Gastroesophageal sphincter (tissue), 4 donors: ENCODE data around the gene TBKBP1. TPM values are rescaled to one million over a fixed set of nuclear protein-coding genes. Genes with fewer than 3 reads are reported as not detected.

Experiments
- ATAC-seq: fragments of 150-250 bp; one replicate; pipeline ENCODE4 v1.9.1; 2016; ENCODE audit warnings: mild to moderate bottlenecking, moderate library complexity
- H3K27ac ChIP-seq, 4 donors: fragments of 200-600 bp; sonication (generic) in 3 of 4; 1 replicate in 3 of 4; 2 replicates in 1 of 4; pipeline ENCODE4 v1.5.1; 2016 to 2019
- H3K27me3 ChIP-seq: fragments of 200-600 bp; sonication (generic); one replicate; pipeline ENCODE4 v1.5.1; 2019
- H3K36me3 ChIP-seq, 2 donors: fragments of 200-600 bp; sonication (generic); one replicate each; pipeline ENCODE4 v1.5.1; 2019; ENCODE audit warnings: control low read depth in 1 of 2
- H3K4me1 ChIP-seq, 3 donors: fragments of 200-600 bp; sonication (generic); 1 replicate in 2 of 3; 2 replicates in 1 of 3; pipeline ENCODE4 v1.5.1; 2016 to 2019; ENCODE audit warnings: control low read depth in 2 of 3
- H3K4me3 ChIP-seq, 2 donors: fragments of 200-600 bp; sonication (generic); one replicate each; pipeline ENCODE4 v1.5.1; 2019; ENCODE audit warnings: mild to moderate bottlenecking in 1 of 2, moderate library complexity in 1 of 2
- H3K9me3 ChIP-seq, 3 donors: fragments of 200-600 bp; sonication (generic); one replicate each; pipeline ENCODE4 v1.5.1; 2017 to 2019; ENCODE audit warnings: control low read depth in 2 of 3
- EP300 ChIP-seq: sonication (generic); formaldehyde crosslinking; IDR thresholded peaks from one replicate; pipeline ENCODE4 v1.6.1; 2017; ENCODE audit warnings: antibody characterized with exemption, mild to moderate bottlenecking
- POLR2A ChIP-seq, 2 donors: fragments of 450-650 bp; IDR thresholded peaks; one replicate each; pipeline ENCODE4 v1.6.1; 2017; ENCODE audit warnings: antibody characterized with exemption in 2 of 2, mild to moderate bottlenecking in 2 of 2, moderate library complexity in 1 of 2
- POLR2AphosphoS5 ChIP-seq: sonication (generic); formaldehyde crosslinking; IDR thresholded peaks from one replicate; pipeline ENCODE4 v1.6.1; 2017; ENCODE audit warnings: antibody characterized with exemption
- WGBS, 2 donors: methylation state at CpG; one replicate each; pipeline ENCODE4 v1.1.5; 2018; ENCODE audit warnings: low coverage in 1 of 2; 5-methylcytosine and 5-hydroxymethylcytosine counted together
- total RNA-seq, 4 donors: library from RNA; depleted of rRNA; stranded (reverse); fragments of >200 nt; gene quantifications; one replicate each; pipeline ENCODE4 v1.1.0, GENCODE V29; 2016
- TF ChIP-seq, protein P1 (sequence below), 4 experiments: fragments of 200-600 bp in 2 of 4; fragments of 450-650 bp in 2 of 4; sonication (generic) in 1 of 4; IDR thresholded peaks; one replicate each; pipeline ENCODE4 v1.5.1; 2017 to 2019; ENCODE audit warnings: antibody characterized with exemption in 4 of 4, mild to moderate bottlenecking in 2 of 4, moderate library complexity in 2 of 4

The TBKBP1 gene
- total RNA-seq, 4 donors from 2014 or later, result 13.9 to 25.1 (median 18.0) TPM

DNA sequence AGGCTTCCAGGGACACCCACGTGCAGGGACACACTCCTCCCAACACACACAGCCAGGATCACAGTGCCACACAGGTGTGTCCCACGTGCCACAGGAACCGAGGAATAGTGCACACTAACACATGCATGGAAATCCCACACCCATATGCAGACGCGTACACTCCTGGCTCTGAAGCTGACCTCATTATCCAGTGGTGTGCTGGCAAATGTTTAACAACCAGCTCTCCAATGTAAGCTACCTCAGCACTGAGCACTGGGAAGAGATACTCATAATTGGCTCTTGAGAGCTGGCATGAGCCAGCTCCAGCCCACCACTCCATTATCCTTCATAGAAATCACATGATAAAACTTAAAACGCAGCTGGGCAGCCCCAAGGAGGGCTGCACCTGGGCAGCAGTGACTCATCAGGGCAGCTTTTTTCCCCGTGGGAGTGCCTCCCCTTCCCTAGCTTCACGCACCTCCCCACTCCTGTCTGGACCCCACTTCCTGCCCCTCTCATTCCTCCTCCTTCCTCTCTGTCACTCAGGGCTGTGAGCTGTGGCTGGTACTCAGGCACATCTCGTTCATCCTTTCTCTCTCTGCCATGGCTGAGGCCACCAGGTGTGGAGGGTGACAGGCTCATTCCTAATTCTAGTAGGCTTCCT lies 24.1 kb downstream of the TBKBP1 start:
- H3K9me3 ChIP-seq, result no peaks in the 10 kb centered on the region
- WGBS, 2 donors, result 28 to 32% methylated on average over 5 to 7 of the region's 9 CpGs
- ATAC-seq, result no peak
- peaks cover 91% of the 10 kb centered on the region for H3K27me3 ChIP-seq
- H3K27ac ChIP-seq, result no peak overlapping the region
- peaks cover 0 to 14% (median 8%) of the 10 kb centered on the region in 3 donors for H3K4me1 ChIP-seq
- no peak overlapping the region for H3K4me3 ChIP-seq
- TF ChIP-seq EP300 (no peak), POLR2A (IDR thresholded peaks at IDR 0.05) (no peak), POLR2AphosphoS5 (no peak)
- TF ChIP-seq, protein P1, sequence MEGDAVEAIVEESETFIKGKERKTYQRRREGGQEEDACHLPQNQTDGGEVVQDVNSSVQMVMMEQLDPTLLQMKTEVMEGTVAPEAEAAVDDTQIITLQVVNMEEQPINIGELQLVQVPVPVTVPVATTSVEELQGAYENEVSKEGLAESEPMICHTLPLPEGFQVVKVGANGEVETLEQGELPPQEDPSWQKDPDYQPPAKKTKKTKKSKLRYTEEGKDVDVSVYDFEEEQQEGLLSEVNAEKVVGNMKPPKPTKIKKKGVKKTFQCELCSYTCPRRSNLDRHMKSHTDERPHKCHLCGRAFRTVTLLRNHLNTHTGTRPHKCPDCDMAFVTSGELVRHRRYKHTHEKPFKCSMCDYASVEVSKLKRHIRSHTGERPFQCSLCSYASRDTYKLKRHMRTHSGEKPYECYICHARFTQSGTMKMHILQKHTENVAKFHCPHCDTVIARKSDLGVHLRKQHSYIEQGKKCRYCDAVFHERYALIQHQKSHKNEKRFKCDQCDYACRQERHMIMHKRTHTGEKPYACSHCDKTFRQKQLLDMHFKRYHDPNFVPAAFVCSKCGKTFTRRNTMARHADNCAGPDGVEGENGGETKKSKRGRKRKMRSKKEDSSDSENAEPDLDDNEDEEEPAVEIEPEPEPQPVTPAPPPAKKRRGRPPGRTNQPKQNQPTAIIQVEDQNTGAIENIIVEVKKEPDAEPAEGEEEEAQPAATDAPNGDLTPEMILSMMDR (IDR thresholded peaks at IDR 0.05), result no peak
- H3K36me3 ChIP-seq, result no peaks in the 10 kb centered on the region

DNA sequence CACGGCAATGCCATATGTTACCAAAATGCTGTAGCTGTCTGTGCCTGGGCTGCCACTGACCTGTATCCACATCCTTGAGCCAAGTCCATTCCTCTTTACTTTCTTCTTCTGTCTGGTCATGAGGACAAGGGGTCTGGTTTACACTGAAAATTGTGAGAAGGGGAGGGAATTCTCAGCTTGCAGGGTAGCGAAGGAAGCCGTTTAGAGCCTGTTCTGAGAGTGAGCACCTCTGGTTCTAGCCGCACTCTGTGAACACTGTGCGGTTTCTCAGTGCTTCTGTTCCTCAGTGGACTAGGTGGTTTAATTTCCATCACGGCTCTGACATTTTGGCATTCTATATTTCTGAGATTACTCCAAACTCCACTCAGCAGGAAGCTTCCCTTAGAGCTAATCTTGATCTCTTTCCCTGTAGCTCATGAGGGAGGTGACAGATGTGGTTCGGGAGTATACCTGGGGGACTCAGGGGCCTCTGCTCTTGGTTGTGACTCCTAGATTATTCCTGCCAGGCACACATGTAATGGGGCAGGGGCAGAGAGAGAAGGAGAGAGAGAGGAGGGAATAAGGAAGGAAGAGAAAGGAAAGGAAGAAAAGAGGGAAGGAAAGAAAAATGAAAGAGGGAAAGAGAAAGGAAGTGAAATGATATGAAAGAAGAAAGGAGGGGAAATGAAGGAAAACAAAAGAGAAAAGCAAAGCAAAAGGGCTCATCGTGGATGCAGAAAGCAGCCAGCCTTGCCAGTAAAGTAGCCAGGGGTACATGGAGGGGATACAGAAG lies 24.9 kb downstream of the TBKBP1 start:
- Histone ChIP-seq H3K27ac (no peak overlapping the region), H3K27me3 (peaks cover 89% of the 10 kb centered on the region), H3K36me3 (no peaks in the 10 kb centered on the region), H3K4me1 (peaks cover 0 to 14% (median 8%) of the 10 kb centered on the region in 3 donors), H3K4me3 (no peak overlapping the region), H3K9me3 (no peaks in the 10 kb centered on the region)
- no peak for ATAC-seq
- 47 to 63% methylated on average over 2 to 6 of the region's 8 CpGs for WGBS, 2 donors
- TF ChIP-seq, protein P1 (IDR thresholded peaks at IDR 0.05), result no peak

DNA sequence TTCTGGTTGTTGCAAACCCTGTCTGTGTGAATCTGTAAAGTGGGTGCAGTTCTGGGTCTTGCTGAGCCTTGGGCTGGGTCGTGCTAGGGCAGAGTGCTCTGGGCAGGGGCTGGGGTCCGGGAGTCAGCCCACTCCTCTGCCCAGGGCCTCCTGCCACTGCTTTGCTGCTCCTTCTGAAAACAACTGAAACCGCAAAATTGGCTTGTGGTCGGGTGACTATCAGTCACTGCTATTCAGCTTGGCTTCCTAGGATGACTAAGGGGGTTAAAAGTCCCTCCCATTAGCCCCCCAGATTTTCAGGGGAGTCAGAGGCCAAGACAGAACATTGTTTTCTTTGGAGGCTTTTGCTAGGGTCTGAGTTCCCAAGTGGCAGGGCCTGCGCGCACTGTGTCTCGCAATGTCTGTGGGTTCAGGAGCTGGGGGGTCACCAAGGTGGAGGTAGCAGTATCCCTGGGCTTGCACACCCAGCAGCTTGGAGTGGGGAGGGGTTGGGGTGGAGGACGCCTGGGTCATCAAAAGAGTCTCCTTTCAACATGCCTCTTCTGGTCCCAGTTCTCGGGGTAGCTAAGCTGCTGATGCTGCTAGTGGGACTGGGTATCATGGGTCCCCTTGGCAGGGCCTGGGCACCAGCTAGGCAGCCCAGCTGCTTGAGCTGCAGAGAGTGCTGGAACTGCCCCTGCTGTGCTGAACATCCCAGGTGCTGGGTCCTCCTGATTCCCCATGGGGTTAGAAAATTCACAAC lies 25.6 kb downstream of the TBKBP1 start:
- Histone ChIP-seq H3K4me1 (peaks cover 0 to 14% (median 8%) of the 10 kb centered on the region in 3 donors), H3K27me3 (peaks cover 89% of the 10 kb centered on the region), H3K9me3 (no peaks in the 10 kb centered on the region), H3K27ac (no peak overlapping the region), H3K36me3 (no peaks in the 10 kb centered on the region), H3K4me3 (no peak overlapping the region)
- no peak for TF ChIP-seq EP300
- TF ChIP-seq POLR2AphosphoS5, result no peak
- no peak for TF ChIP-seq POLR2A (IDR thresholded peaks at IDR 0.05)
- TF ChIP-seq, protein P1 (IDR thresholded peaks at IDR 0.05), result no peak
- ATAC-seq, result no peak
- WGBS, 2 donors, result 58% methylated on average over 3 of the region's 9 CpGs; no CpG with 5 or more reads in 1 of the 2 donors

DNA sequence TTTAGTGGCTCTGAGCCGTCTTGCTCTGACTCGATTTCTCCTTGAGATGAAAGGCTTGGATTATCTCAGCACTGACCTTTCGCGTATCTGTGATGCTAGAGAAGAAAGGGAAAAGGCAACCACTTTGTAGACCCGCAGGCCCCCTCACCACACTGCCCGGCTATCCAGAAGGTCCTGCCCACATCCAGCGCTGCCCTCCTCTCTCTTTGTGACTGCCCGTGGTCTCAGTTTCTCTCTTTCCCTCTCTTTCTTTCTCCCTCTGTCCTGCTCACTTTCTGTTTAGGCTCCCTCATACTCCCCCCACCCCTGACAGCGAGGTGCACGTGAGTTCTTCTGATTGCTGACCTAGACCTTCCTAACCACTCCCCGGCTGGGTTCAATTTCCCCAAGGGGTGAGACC lies 26.2 kb downstream of the TBKBP1 start:
- peaks cover 0 to 14% (median 8%) of the 10 kb centered on the region in 3 donors for H3K4me1 ChIP-seq
- peaks cover 89% of the 10 kb centered on the region for H3K27me3 ChIP-seq
- H3K27ac ChIP-seq, result no peak overlapping the region
- ATAC-seq, result no peak
- no peaks in the 10 kb centered on the region for H3K9me3 ChIP-seq
- no peak overlapping the region for H3K4me3 ChIP-seq
- no peak for TF ChIP-seq POLR2AphosphoS5
- TF ChIP-seq, protein P1 (IDR thresholded peaks at IDR 0.05), result no peak
- no peak for TF ChIP-seq POLR2A (IDR thresholded peaks at IDR 0.05)
- WGBS, 2 donors, result 32 to 40% methylated on average over 5 to 8 of the region's 11 CpGs
- H3K36me3 ChIP-seq, result no peaks in the 10 kb centered on the region
